Measurements from ENCODE around the gene TRMT11.

Gene TRMT11

DNA sequence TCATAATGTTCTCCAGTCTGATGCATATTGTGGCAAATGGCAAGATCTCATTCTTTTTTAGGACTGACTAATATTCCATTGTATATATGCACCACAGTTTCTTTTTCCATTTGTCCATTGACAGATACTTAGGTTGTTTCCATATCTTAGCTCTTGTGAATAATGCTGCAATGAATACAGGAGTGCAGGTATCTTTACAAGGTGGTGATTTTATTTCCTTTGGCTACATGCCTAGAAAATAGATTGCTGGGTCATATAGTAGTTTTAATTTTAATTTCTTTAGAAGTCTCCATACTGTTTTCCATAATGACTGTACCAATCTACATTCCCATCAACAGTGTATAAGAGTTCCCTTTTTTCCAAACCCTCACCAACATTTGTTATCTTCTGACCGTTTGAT lies 97.5 kb downstream of the TRMT11 start:
- CTCF ChIA-PET, result no interaction called here
- no peak overlapping the region for H3K27ac ChIP-seq
- TF ChIP-seq, protein P1, sequence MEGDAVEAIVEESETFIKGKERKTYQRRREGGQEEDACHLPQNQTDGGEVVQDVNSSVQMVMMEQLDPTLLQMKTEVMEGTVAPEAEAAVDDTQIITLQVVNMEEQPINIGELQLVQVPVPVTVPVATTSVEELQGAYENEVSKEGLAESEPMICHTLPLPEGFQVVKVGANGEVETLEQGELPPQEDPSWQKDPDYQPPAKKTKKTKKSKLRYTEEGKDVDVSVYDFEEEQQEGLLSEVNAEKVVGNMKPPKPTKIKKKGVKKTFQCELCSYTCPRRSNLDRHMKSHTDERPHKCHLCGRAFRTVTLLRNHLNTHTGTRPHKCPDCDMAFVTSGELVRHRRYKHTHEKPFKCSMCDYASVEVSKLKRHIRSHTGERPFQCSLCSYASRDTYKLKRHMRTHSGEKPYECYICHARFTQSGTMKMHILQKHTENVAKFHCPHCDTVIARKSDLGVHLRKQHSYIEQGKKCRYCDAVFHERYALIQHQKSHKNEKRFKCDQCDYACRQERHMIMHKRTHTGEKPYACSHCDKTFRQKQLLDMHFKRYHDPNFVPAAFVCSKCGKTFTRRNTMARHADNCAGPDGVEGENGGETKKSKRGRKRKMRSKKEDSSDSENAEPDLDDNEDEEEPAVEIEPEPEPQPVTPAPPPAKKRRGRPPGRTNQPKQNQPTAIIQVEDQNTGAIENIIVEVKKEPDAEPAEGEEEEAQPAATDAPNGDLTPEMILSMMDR (conservative IDR thresholded peaks at IDR 0.05; ENCODE audit: low read depth), result no peak
- no peak for DNase-seq (ENCODE audit: low spot score)
- POLR2A ChIA-PET (ENCODE audit: low non-redundant PET), result no interaction called here

DNA sequence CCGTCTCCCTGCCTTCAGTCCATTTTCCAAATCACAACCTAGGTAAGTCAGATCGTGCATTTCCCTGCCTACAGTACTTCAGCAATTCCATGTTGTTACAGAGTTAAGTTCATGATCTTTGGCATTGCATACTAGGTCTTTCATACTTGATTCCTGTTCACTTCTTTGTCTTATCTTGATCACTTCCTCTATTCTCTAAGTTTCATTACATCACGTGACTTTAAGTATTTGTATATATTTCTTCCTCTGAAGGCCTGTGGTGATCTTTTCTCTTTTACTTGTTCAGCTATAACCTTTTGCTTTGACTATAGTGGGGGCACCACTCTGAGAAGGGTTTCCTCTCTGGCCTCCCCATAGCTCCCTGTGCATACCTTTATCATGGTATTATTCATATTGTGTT lies 100.2 kb downstream of the TRMT11 start:
- TF ChIP-seq, protein P1 (conservative IDR thresholded peaks at IDR 0.05; ENCODE audit: low read depth), result no peak
- POLR2A ChIA-PET (ENCODE audit: low non-redundant PET), result no interaction called here
- no peak for DNase-seq (ENCODE audit: low spot score)
- CTCF ChIA-PET, result no interaction called here
- H3K27ac ChIP-seq, result no peak overlapping the region

All from RWPE1 (cell line).